SK-N-SH (cell line): ENCODE measurements around the gene RBM4B. TPM values are rescaled to one million over a fixed set of nuclear protein-coding genes. Genes with fewer than 3 reads are reported as not detected.

Experiments used
- CTCF ChIA-PET: fragments of 300-600, 350-600 bp; formaldehyde crosslinking; extraction: SDS; loops from one replicate; lab custom pipeline; 2021; lab: Yijun Ruan, JAX
- POLR2A ChIA-PET: fragments of 350-600 bp; sonication (Branson Sonifier 250); formaldehyde crosslinking; extraction: SDS; loops from one replicate; lab custom pipeline; 2020; ENCODE audit warnings: antibody characterized with exemption, inconsistent platforms; lab: Yijun Ruan, JAX
- DNase-seq: peaks from one replicate; pipeline ENCODE4 v3.0.0; 2012
- H2AFZ ChIP-seq: fragments of 200-600 bp; sonication (generic); 2 replicates; pipeline ENCODE4 v1.8.1; 2016; ENCODE audit warnings: antibody characterized with exemption, mild to moderate bottlenecking, low read depth
- H3F3A ChIP-seq: fragments of 200-600 bp; sonication (generic); replicated peaks from 2 replicates; pipeline ENCODE3; 2016; ENCODE audit warnings: antibody characterized with exemption, mild to moderate bottlenecking; ENCODE audit not compliant: insufficient read depth
- H3K27ac ChIP-seq, 2 experiments: fragments of 200-500 bp in 1 of 2; fragments of 200-600 bp in 1 of 2; sonication (Bioruptor generic) in 1 of 2; sonication (generic), shearing (Covaris generic) in 1 of 2; 2 replicates each; pipeline versions ENCODE4 v1.5.1 to v1.6.1; 2014 to 2016; ENCODE audit warnings: low read depth in 2 of 2, inconsistent platforms in 1 of 2, low read length in 1 of 2, mild to moderate bottlenecking in 1 of 2, mixed read lengths in 1 of 2
- H3K27me3 ChIP-seq: fragments of 200-600 bp; sonication (generic), shearing (Covaris generic); 2 replicates; pipeline ENCODE4 v1.6.1; 2016; ENCODE audit warnings: mixed run types; ENCODE audit not compliant: insufficient read depth
- H3K36me3 ChIP-seq, 2 experiments: fragments of 200-500 bp in 1 of 2; fragments of 200-600 bp in 1 of 2; sonication (Bioruptor generic) in 1 of 2; sonication (generic) in 1 of 2; replicated peaks in 1 of 2; 2 replicates each; pipeline versions ENCODE3 to v1.5.1; 2014 to 2016; ENCODE audit warnings: low read length in 1 of 2, mild to moderate bottlenecking in 1 of 2; ENCODE audit not compliant: insufficient read depth in 2 of 2, control insufficient read depth in 1 of 2
- H3K4me1 ChIP-seq, 2 experiments: fragments of 200-500 bp in 1 of 2; fragments of 200-600 bp in 1 of 2; sonication (Bioruptor generic) in 1 of 2; sonication (generic), shearing (Covaris generic) in 1 of 2; 2 replicates each; pipeline versions ENCODE4 v1.5.1 to v1.6.1; 2014 to 2016; ENCODE audit warnings: low read depth in 1 of 2, low read length in 1 of 2, mixed run types in 1 of 2; ENCODE audit not compliant: insufficient read depth in 2 of 2, control insufficient read depth in 1 of 2
- H3K4me2 ChIP-seq: fragments of 200-600 bp; sonication (generic), shearing (Covaris generic); 2 replicates; pipeline ENCODE4 v1.6.1; 2017; ENCODE audit warnings: mixed run types
- H3K4me3 ChIP-seq, 2 experiments: fragments of 200-500 bp in 1 of 2; fragments of 200-600 bp in 1 of 2; sonication (Bioruptor generic) in 1 of 2; sonication (generic), shearing (Covaris generic) in 1 of 2; 2 replicates each; pipeline versions ENCODE4 v1.5.1 to v1.8.1; 2014 to 2016; ENCODE audit warnings: low read depth in 2 of 2, inconsistent platforms in 1 of 2, low read length in 1 of 2, mild to moderate bottlenecking in 1 of 2, mixed read lengths in 1 of 2, moderate library complexity in 1 of 2
- H3K79me2 ChIP-seq: fragments of 200-600 bp; sonication (generic); 2 replicates; pipeline ENCODE4 v1.8.1; 2017; ENCODE audit warnings: mild to moderate bottlenecking; ENCODE audit not compliant: insufficient read depth
- H3K9ac ChIP-seq: fragments of 200-600 bp; sonication (generic); 2 replicates; pipeline ENCODE4 v1.6.1; 2017; ENCODE audit warnings: mixed run types
- H3K9me2 ChIP-seq: fragments of 200-600 bp; sonication (generic); 2 replicates; pipeline ENCODE4 v1.6.1; 2017; ENCODE audit warnings: mixed run types
- H3K9me3 ChIP-seq: fragments of 200-600 bp; sonication (generic); 2 replicates; pipeline ENCODE4 v1.6.1; 2017; ENCODE audit warnings: mixed run types, mild to moderate bottlenecking, moderate library complexity
- H4K20me1 ChIP-seq: fragments of 200-600 bp; sonication (generic); 2 replicates; pipeline ENCODE4 v1.6.1; 2017; ENCODE audit warnings: mild to moderate bottlenecking, mixed run types; ENCODE audit not compliant: insufficient read depth
- ELF1 ChIP-seq: IDR thresholded peaks from 2 replicates; pipeline ENCODE4 v1.4.0; 2012
- EZH2phosphoT487 ChIP-seq: fragments of 200-600 bp; sonication (generic); IDR thresholded peaks from 2 replicates; pipeline ENCODE4 v1.6.1; 2017; ENCODE audit warnings: low read depth, mixed run types, mild to moderate bottlenecking, antibody characterized with exemption, moderate library complexity, borderline replicate concordance
- FOSL2 ChIP-seq: IDR thresholded peaks from 2 replicates; pipeline ENCODE4 v1.4.0; 2012; ENCODE audit warnings: low read depth, mild to moderate bottlenecking, moderate library complexity, borderline replicate concordance
- FOXM1 ChIP-seq: IDR thresholded peaks from 2 replicates; pipeline ENCODE4 v1.4.0; 2012; ENCODE audit warnings: low read depth, mild to moderate bottlenecking
- GABPA ChIP-seq: IDR thresholded peaks from 2 replicates; pipeline ENCODE4 v1.4.0; 2012; ENCODE audit warnings: low read depth, mild to moderate bottlenecking
- IRF3 ChIP-seq: fragments of 150-350 bp; IDR thresholded peaks from 2 replicates; pipeline ENCODE4 v1.6.1; 2016; ENCODE audit warnings: mild to moderate bottlenecking, low read depth, low read length
- JUND ChIP-seq: IDR thresholded peaks from 2 replicates; pipeline ENCODE4 v1.4.0; 2012
- MAX ChIP-seq: IDR thresholded peaks from 2 replicates; pipeline ENCODE4 v1.4.0; 2012; ENCODE audit warnings: low read depth
- NRF1 ChIP-seq: IDR thresholded peaks from 2 replicates; pipeline ENCODE4 v1.6.1; 2012; ENCODE audit warnings: low read depth, mild to moderate bottlenecking, low read length
- PBX3 ChIP-seq: IDR thresholded peaks from 2 replicates; pipeline ENCODE4; 2012
- POLR2AphosphoS5 ChIP-seq: IDR thresholded peaks from 2 replicates; pipeline ENCODE4 v1.6.1; 2012; ENCODE audit warnings: low read depth, low read length
- RAD21 ChIP-seq: IDR thresholded peaks from 2 replicates; pipeline ENCODE4 v1.6.1; 2012; ENCODE audit warnings: mild to moderate bottlenecking, low read length
- RCOR1 ChIP-seq: fragments of 150-350 bp; IDR thresholded peaks from 2 replicates; pipeline ENCODE4 v1.6.1; 2017; ENCODE audit warnings: antibody characterized with exemption, low read length
- RFX5 ChIP-seq: IDR thresholded peaks from 2 replicates; pipeline ENCODE4 v1.6.1; 2012; ENCODE audit warnings: mild to moderate bottlenecking, improper control_type of control experiment, low read length
- RXRA ChIP-seq: IDR thresholded peaks from 2 replicates; pipeline ENCODE4 v1.4.0; 2012; ENCODE audit warnings: low read depth, mild to moderate bottlenecking, borderline replicate concordance
- SMC3 ChIP-seq: IDR thresholded peaks from 2 replicates; pipeline ENCODE4 v1.6.1; 2012; ENCODE audit warnings: low read depth, low read length, improper control_type of control experiment
- TAF1 ChIP-seq: IDR thresholded peaks from 2 replicates; pipeline ENCODE4 v1.6.1; 2012; ENCODE audit warnings: low read depth, mild to moderate bottlenecking, low read length, moderate library complexity, borderline replicate concordance
- TCF12 ChIP-seq: IDR thresholded peaks from 2 replicates; pipeline ENCODE4 v1.4.0; 2012
- WGBS: methylation state at CpG from one replicate; pipeline ENCODE4 v1.1.6; 2017; ENCODE audit warnings: low lambda C conversion rate; 5-methylcytosine and 5-hydroxymethylcytosine counted together
- polyA plus RNA-seq, 3 experiments: library from polyadenylated mRNA; depleted of rRNA; stranded (reverse); fragments of >200 nt; gene quantifications; 2 replicates each; pipeline ENCODE4 v1.2.3, GENCODE V29; 2012
- TF ChIP-seq, protein P1 (sequence below): fragments of 150-350 bp; IDR thresholded peaks from 2 replicates; pipeline ENCODE4 v1.6.1; 2017; ENCODE audit warnings: antibody characterized with exemption, low read length, low read depth, borderline replicate concordance
- TF ChIP-seq, protein P2 (sequence below): IDR thresholded peaks from 2 replicates; pipeline ENCODE4 v1.4.0; 2012; ENCODE audit warnings: low read depth, borderline replicate concordance

RBM4B gene
- polyA plus RNA-seq, 1 of the 3 experiments (the other 2 are of a cell fraction): 31.1 TPM

GRCh38 chr11:66720899-66721470, 43.3 kb upstream of the RBM4B start:
- H3K4me3 ChIP-seq: no peak overlapping the region
- peaks cover 10 to 15% of the 10 kb centered on the region in 2 experiments; a peak in 3 of 4 replicates for H3K4me1 ChIP-seq
- no peak overlapping the region for H3K27ac ChIP-seq
- no peak overlapping the region for H3K4me2 ChIP-seq
- H3F3A ChIP-seq: no peaks in the 10 kb centered on the region
- no peaks in the 10 kb centered on the region for H3K9me2 ChIP-seq
- H3K9me3 ChIP-seq: no peaks in the 10 kb centered on the region
- H3K79me2 ChIP-seq: no peaks in the 10 kb centered on the region
- no peak overlapping the region for H2AFZ ChIP-seq
- no peaks in the 10 kb centered on the region for H3K27me3 ChIP-seq
- 87% methylated on average over 9 of the region's 13 CpGs for WGBS
- DNase-seq: no peak
- no peaks in the 10 kb centered on the region for H4K20me1 ChIP-seq
- H3K9ac ChIP-seq: no peak overlapping the region
- no peaks in the 10 kb centered on the region for H3K36me3 ChIP-seq
- CTCF ChIA-PET: no interaction called here
- TF ChIP-seq EZH2phosphoT487: no peak
- TF ChIP-seq IRF3: no peak
- TF ChIP-seq RCOR1: no peak
- TF ChIP-seq TAF1: no peak
- TF ChIP-seq, protein P1, sequence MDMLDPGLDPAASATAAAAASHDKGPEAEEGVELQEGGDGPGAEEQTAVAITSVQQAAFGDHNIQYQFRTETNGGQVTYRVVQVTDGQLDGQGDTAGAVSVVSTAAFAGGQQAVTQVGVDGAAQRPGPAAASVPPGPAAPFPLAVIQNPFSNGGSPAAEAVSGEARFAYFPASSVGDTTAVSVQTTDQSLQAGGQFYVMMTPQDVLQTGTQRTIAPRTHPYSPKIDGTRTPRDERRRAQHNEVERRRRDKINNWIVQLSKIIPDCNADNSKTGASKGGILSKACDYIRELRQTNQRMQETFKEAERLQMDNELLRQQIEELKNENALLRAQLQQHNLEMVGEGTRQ: no peak
- TF ChIP-seq JUND: no peak
- no peak for TF ChIP-seq POLR2AphosphoS5
- no peak for TF ChIP-seq FOSL2
- POLR2A ChIA-PET: no interaction called here

DNA sequence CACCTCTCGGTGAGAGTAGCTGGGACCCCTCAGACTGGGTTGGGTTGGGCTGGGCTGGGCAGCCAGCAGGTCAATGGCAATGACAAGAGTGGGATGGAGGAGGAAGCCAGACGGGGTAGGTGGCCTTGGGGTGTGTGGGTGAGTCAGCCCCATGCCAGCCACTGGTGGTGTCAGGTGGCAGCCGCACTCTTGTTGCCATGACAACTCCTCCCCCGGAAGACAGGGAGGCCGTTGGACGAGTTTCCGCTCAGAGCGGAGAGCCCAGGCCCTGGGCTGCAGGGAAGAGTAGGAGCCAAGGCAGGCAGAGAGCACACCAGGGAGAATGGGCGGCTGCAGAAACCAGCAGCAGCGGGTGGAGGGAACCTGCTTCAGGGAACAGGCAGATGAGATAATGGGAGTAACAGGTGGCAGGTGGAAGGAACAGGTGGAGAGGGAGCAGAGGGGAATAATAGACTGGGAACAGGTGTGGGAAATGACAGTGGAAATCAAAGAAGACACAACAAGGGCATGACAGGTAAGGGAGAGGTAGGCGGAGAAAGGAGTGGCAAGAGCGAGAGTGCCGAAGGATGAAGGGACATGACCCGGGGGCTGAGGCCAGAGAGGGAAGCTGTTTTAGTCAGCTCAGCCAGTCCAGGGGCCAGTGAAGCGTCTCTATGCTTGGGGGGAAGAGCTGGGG, 42.7 kb upstream of the RBM4B start:
- Histone ChIP-seq H3K9ac (no peak overlapping the region), H3F3A (no peaks in the 10 kb centered on the region), H4K20me1 (no peaks in the 10 kb centered on the region), H3K79me2 (no peaks in the 10 kb centered on the region), H3K36me3 (peaks cover 0 to 4% of the 10 kb centered on the region in 2 experiments), H3K4me2 (peak overlapping the region; percentile 52), H3K27ac (peak overlapping the region in 1 of 2 experiments; percentile 6; a peak in 1 of 4 replicates), H2AFZ (no peak overlapping the region), H3K4me1 (peaks cover 10% of the 10 kb centered on the region in 2 experiments; a peak in 3 of 4 replicates), H3K27me3 (no peaks in the 10 kb centered on the region), H3K9me2 (no peaks in the 10 kb centered on the region), H3K9me3 (no peaks in the 10 kb centered on the region), H3K4me3 (no peak overlapping the region)
- WGBS: 68% methylated on average over 15 of the region's 15 CpGs
- POLR2A ChIA-PET: interaction anchor here (0.9 kb wide), 1 partner anchor 238 kb away, joined by 3 read pairs; the partner anchor contains the start of gene PC
- CTCF ChIA-PET: no interaction called here
- peak; percentile 60 for DNase-seq
- peak; percentile 68 for TF ChIP-seq GABPA
- peak; percentile 51; the same call in 1 of the 2 replicates for TF ChIP-seq RFX5
- TF ChIP-seq MAX: no peak
- no peak for TF ChIP-seq RXRA
- TF ChIP-seq ELF1: 0 out of 2 replicates have a peak, but pooled peaks have one; percentile 17
- no peak for TF ChIP-seq PBX3
- no peak for TF ChIP-seq EZH2phosphoT487
- TF ChIP-seq FOXM1: no peak
- peak; percentile 68; the same call in 1 of the 2 replicates for TF ChIP-seq FOSL2
- no peak for TF ChIP-seq RCOR1
- TF ChIP-seq, protein P2, sequence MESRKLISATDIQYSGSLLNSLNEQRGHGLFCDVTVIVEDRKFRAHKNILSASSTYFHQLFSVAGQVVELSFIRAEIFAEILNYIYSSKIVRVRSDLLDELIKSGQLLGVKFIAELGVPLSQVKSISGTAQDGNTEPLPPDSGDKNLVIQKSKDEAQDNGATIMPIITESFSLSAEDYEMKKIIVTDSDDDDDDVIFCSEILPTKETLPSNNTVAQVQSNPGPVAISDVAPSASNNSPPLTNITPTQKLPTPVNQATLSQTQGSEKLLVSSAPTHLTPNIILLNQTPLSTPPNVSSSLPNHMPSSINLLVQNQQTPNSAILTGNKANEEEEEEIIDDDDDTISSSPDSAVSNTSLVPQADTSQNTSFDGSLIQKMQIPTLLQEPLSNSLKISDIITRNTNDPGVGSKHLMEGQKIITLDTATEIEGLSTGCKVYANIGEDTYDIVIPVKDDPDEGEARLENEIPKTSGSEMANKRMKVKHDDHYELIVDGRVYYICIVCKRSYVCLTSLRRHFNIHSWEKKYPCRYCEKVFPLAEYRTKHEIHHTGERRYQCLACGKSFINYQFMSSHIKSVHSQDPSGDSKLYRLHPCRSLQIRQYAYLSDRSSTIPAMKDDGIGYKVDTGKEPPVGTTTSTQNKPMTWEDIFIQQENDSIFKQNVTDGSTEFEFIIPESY: no peak
- TF ChIP-seq TCF12: no peak; the same call in 1 of the 2 replicates
- no peak for TF ChIP-seq NRF1
- TF ChIP-seq IRF3: no peak
- no peak for TF ChIP-seq SMC3
- TF ChIP-seq RAD21: no peak
